Endothelial cell of umbilical vein (primary cell): Measurements from ENCODE around the gene LRCOL1. TPM values are rescaled to one million over a fixed set of nuclear protein-coding genes. Genes with fewer than 3 reads are reported as not detected.

Source experiments
- BruUV-seq: library from RNA; stranded (reverse); fragments of 400-500 nt; replicated peaks from 2 replicates; lab custom pipeline; 2021; lab: Mats Ljungman, UMichigan
- CTCF ChIA-PET: fragments of 300-600, 350-600 bp; sonication (Branson Sonifier 250); formaldehyde crosslinking; loops from one replicate; lab custom pipeline; 2021; ENCODE audit warnings: antibody characterized with exemption, inconsistent platforms; lab: Charles Lee
- POLR2A ChIA-PET: fragments of 300-600, 350-600 bp; sonication (Branson Sonifier 250); formaldehyde crosslinking; loops from one replicate; lab custom pipeline; 2021; ENCODE audit warnings: antibody characterized with exemption, inconsistent platforms; lab: Charles Lee
- DNase-seq: peaks from one replicate; pipeline ENCODE4 v3.0.0-alpha.2; 2011; ENCODE audit warnings: low read depth, low spot score
- FAIRE-seq: peaks from 2 replicates; lab custom pipeline; 2011; peaks lifted over from hg19 to GRCh38; lab: Jason Lieb, UNC
- H2AFZ ChIP-seq: 2 replicates; pipeline ENCODE4 v1.6.0; 2012; ENCODE audit warnings: low read depth, low read length, control low read depth, inconsistent platforms
- H3K27ac ChIP-seq: 2 replicates; pipeline ENCODE4 v1.5.1; 2011; ENCODE audit warnings: low read depth, mild to moderate bottlenecking, control low read depth, low read length, moderate library complexity; ENCODE audit not compliant: insufficient read depth
- H3K27me3 ChIP-seq, 2 experiments: 2 replicates each; pipeline versions ENCODE4 v1.6.0 to v1.6.1; 2011; ENCODE audit warnings: low read length in 2 of 2, mixed read lengths in 1 of 2; ENCODE audit not compliant: control insufficient read depth in 2 of 2, insufficient read depth in 2 of 2
- H3K36me3 ChIP-seq, 2 experiments: 2 replicates in 1 of 2; 3 replicates in 1 of 2; pipeline ENCODE4 v1.5.1; 2011; ENCODE audit warnings: low read length in 2 of 2, mild to moderate bottlenecking in 1 of 2, moderate library complexity in 1 of 2; ENCODE audit not compliant: control insufficient read depth in 2 of 2, insufficient read depth in 2 of 2; ENCODE audit errors: extremely low read depth in 1 of 2
- H3K4me1 ChIP-seq: 3 replicates; pipeline ENCODE4 v1.5.1; 2011; ENCODE audit warnings: mild to moderate bottlenecking, low read length; ENCODE audit not compliant: control insufficient read depth, insufficient read depth; ENCODE audit errors: extremely low read depth
- H3K4me2 ChIP-seq: 2 replicates; pipeline ENCODE4 v1.6.1; 2011; ENCODE audit warnings: low read length, control low read depth, mixed read lengths; ENCODE audit not compliant: insufficient read depth
- H3K4me3 ChIP-seq, 3 experiments: fragments of 200-600 bp in 1 of 3; sonication (generic), shearing (Covaris generic) in 1 of 3; replicated peaks in 1 of 3; 2 replicates each; pipeline ENCODE4 v1.5.1; 2011 to 2016; ENCODE audit warnings: control low read depth in 3 of 3, low read length in 3 of 3, mild to moderate bottlenecking in 2 of 3, inconsistent platforms in 1 of 3, low read depth in 1 of 3, moderate library complexity in 1 of 3; ENCODE audit not compliant: insufficient read depth in 1 of 3
- H3K79me2 ChIP-seq: 2 replicates; pipeline ENCODE4 v1.6.0; 2012; ENCODE audit warnings: low read length, inconsistent platforms; ENCODE audit not compliant: control insufficient read depth, insufficient read depth
- H3K9ac ChIP-seq: replicated peaks from 2 replicates; pipeline ENCODE3; 2011; ENCODE audit warnings: low read length, control low read depth; ENCODE audit not compliant: insufficient read depth; ENCODE audit errors: extremely low read depth
- H3K9me1 ChIP-seq: replicated peaks from 3 replicates; pipeline ENCODE4 v1.6.0; 2011; ENCODE audit warnings: mild to moderate bottlenecking, low read length; ENCODE audit not compliant: control insufficient read depth, insufficient read depth; ENCODE audit errors: extremely low read depth
- H3K9me3 ChIP-seq: replicated peaks from 2 replicates; pipeline ENCODE4 v1.5.1; 2012; ENCODE audit warnings: low read length, inconsistent platforms; ENCODE audit not compliant: control insufficient read depth, insufficient read depth
- H4K20me1 ChIP-seq: replicated peaks from 2 replicates; pipeline ENCODE3; 2011; ENCODE audit warnings: mild to moderate bottlenecking, low read length; ENCODE audit not compliant: control insufficient read depth, insufficient read depth; ENCODE audit errors: extremely low read depth
- EZH2 ChIP-seq: IDR thresholded peaks from 2 replicates; pipeline ENCODE4 v1.6.1; 2012; ENCODE audit warnings: borderline replicate concordance, low read depth, mild to moderate bottlenecking, moderate library complexity, low read length, inconsistent platforms; ENCODE audit not compliant: severe bottlenecking
- FOS ChIP-seq: IDR thresholded peaks from 2 replicates; pipeline ENCODE4 v1.6.1; 2011; ENCODE audit warnings: mild to moderate bottlenecking, low read length, moderate library complexity, borderline replicate concordance; ENCODE audit not compliant: insufficient read depth
- GATA2 ChIP-seq: IDR thresholded peaks from 2 replicates; pipeline ENCODE4 v1.7.0; 2011; ENCODE audit warnings: low read depth, mild to moderate bottlenecking, moderate library complexity, mixed read lengths, low read length; ENCODE audit not compliant: insufficient read length, insufficient read depth
- JUN ChIP-seq: IDR thresholded peaks from 2 replicates; pipeline ENCODE4 v1.6.1; 2011; ENCODE audit warnings: borderline replicate concordance, low read depth; ENCODE audit not compliant: insufficient read length, insufficient read depth
- MYC ChIP-seq: IDR thresholded peaks from one replicate; pipeline ENCODE4 v1.6.1; 2011; ENCODE audit warnings: mild to moderate bottlenecking, low read depth, low read length
- POLR2A ChIP-seq: IDR thresholded peaks from 2 replicates; pipeline ENCODE4 v1.6.1; 2012; ENCODE audit warnings: low read depth, mild to moderate bottlenecking, control low read depth, low read length
- POLR2AphosphoS5 ChIP-seq: IDR thresholded peaks from 2 replicates; pipeline ENCODE4 v1.6.1; 2012; ENCODE audit warnings: low read depth, mild to moderate bottlenecking, control low read depth, low read length, moderate library complexity; ENCODE audit not compliant: insufficient read depth
- dilution Hi-C: fragments of 300-500 bp; cut with MboI; formaldehyde crosslinking; loops from one replicate; pipeline ENCODE4 v1.15.0; 2019; ENCODE audit warnings: low sequenced_read_pairs; ENCODE audit not compliant: extremely low pct_ligation_motif_present
- intact Hi-C: fragments of 100-400 bp; cut with micrococcal nuclease; formaldehyde crosslinking; loops from one replicate; pipeline ENCODE4 v1.10.0; 2022
- polyA plus RNA-seq, 4 experiments: library from polyadenylated mRNA; depleted of rRNA in 3 of 4; stranded (reverse) in 3 of 4; unstranded in 1 of 4; fragments of >200 nt; gene quantifications; 2 replicates each; pipeline versions ENCODE4 v1.2.1 to v1.2.3, GENCODE V29; 2011 to 2012; ENCODE audit warnings: missing spikeins in 1 of 4
- total RNA-seq: library from RNA; stranded (reverse); gene quantifications from 2 replicates; pipeline ENCODE4 v1.2.3, GENCODE V29; 2021
- TF ChIP-seq, protein P1 (sequence below): IDR thresholded peaks from 2 replicates; pipeline ENCODE4 v1.6.1; 2011; ENCODE audit not compliant: insufficient read depth, insufficient read length
- TF ChIP-seq, protein P2 (sequence below), 2 donors: IDR thresholded peaks; 1 replicate in 1 of 2; 2 replicates in 1 of 2; pipeline ENCODE4 v1.5.1; 2011; ENCODE audit warnings: low read length in 2 of 2, mild to moderate bottlenecking in 2 of 2, moderate library complexity in 2 of 2, control low read depth in 1 of 2, inconsistent platforms in 1 of 2, low read depth in 1 of 2; ENCODE audit not compliant: insufficient read depth in 1 of 2; ENCODE audit errors: extremely low read depth in 1 of 2

Gene LRCOL1
- total and polyA plus RNA-seq, 2 donors (not counting 3 experiments of a cell fraction or from before 2014, with no cell fraction given) = 1.2 to 1.5 TPM

DNA sequence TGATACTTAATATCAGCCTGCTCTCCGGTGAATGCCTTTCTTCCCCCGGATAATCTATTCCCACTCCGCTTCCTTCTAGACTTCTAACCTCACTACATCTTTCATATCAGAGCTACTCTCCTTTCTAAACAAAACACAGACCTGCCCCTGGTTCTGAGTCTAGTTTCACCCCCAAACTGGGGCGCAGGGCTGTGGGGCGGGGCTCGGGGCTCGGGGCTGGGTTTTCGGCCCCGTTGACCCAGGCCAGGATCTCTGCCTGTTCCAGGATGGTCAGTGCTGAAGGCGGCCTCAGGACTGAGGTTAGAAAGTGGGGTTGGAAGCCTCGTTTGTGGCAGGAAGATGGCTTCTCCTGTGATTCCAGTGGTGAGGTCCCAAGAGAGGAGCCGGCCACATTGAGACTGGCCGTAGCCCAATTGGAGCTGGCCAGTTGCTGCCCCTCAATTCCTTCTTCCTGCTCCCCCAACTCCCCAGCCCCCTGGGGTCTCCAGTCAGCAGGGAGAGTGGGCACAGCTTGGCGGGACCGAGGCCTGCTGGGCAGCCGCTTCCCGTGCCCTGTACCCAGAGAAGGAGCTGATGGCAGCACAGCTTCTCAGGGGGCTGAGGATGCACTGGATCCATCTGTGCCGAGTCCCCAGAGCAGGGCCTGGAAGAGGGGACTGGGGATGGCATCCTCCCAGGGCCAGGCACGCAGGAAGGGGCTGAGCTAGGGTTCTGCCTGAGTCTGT lies 52.9 kb downstream of the LRCOL1 start:
- no peak for DNase-seq
- Histone ChIP-seq H3K79me2 (peaks cover 20% of the 10 kb centered on the region), H3K9me1 (no peaks in the 10 kb centered on the region), H3K9ac (no peak overlapping the region), H3K9me3 (no peaks in the 10 kb centered on the region), H3K36me3 (no peaks in the 10 kb centered on the region), H2AFZ (no peak overlapping the region), H3K27ac (no peak overlapping the region), H3K4me1 (peaks cover 5% of the 10 kb centered on the region), H4K20me1 (no peaks in the 10 kb centered on the region), H3K4me3 (no peak overlapping the region), H3K4me2 (no peak overlapping the region), H3K27me3 (no peaks in the 10 kb centered on the region)
- ChIA-PET POLR2A (no interaction called here), CTCF (interaction anchor here (1.4 kb wide), 1 partner anchor 57 kb away, joined by 4 read pairs; no protein-coding TSS in a partner anchor)
- dilution Hi-C loops = no loop called here
- TF ChIP-seq POLR2A (no peak), EZH2 (no peak), GATA2 (no peak), POLR2AphosphoS5 (no peak), FOS (no peak), MYC (no peak), JUN (no peak)
- TF ChIP-seq, protein P1, sequence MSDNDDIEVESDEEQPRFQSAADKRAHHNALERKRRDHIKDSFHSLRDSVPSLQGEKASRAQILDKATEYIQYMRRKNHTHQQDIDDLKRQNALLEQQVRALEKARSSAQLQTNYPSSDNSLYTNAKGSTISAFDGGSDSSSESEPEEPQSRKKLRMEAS = no peak
- TF ChIP-seq, protein P2, sequence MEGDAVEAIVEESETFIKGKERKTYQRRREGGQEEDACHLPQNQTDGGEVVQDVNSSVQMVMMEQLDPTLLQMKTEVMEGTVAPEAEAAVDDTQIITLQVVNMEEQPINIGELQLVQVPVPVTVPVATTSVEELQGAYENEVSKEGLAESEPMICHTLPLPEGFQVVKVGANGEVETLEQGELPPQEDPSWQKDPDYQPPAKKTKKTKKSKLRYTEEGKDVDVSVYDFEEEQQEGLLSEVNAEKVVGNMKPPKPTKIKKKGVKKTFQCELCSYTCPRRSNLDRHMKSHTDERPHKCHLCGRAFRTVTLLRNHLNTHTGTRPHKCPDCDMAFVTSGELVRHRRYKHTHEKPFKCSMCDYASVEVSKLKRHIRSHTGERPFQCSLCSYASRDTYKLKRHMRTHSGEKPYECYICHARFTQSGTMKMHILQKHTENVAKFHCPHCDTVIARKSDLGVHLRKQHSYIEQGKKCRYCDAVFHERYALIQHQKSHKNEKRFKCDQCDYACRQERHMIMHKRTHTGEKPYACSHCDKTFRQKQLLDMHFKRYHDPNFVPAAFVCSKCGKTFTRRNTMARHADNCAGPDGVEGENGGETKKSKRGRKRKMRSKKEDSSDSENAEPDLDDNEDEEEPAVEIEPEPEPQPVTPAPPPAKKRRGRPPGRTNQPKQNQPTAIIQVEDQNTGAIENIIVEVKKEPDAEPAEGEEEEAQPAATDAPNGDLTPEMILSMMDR (IDR thresholded peaks at IDR 0.05; ENCODE audit: extremely low read depth in 1 of 2, insufficient read depth in 1 of 2, low read depth in 1 of 2, low read length in 2 of 2) = no peak
- intact Hi-C loops = no loop called here
- FAIRE-seq = no peak
- BruUV-seq = no TSS peak
